Prostate gland (tissue), 2 donors: ENCODE data around the gene SPATA45. TPM values are rescaled to one million over a fixed set of nuclear protein-coding genes. Genes with fewer than 3 reads are reported as not detected.

ENCODE experiments used
- DNase-seq: peaks from one replicate; pipeline ENCODE4 v3.0.0-alpha.2; 2019; ENCODE audit warnings: low spot score
- H3K27ac ChIP-seq, 2 donors: fragments of 200-600 bp; sonication (generic); 2 replicates each; pipeline ENCODE4 v1.5.1; 2017 to 2019
- H3K27me3 ChIP-seq: fragments of 200-600 bp; sonication (generic); replicated peaks from 2 replicates; pipeline ENCODE4 v1.5.1; 2019; ENCODE audit not compliant: insufficient read depth
- H3K36me3 ChIP-seq, 2 donors: fragments of 200-600 bp; sonication (generic); 1 replicate in 1 of 2; 2 replicates in 1 of 2; pipeline versions ENCODE4 v1.5.1 to v1.8.1; 2017 to 2019
- H3K4me1 ChIP-seq: fragments of 200-600 bp; sonication (generic); replicated peaks from 2 replicates; pipeline ENCODE4 v1.5.1; 2019
- H3K4me3 ChIP-seq, 2 donors: fragments of 200-600 bp; sonication (generic); 2 replicates each; pipeline ENCODE4 v1.5.1; 2017 to 2019
- H3K9me3 ChIP-seq: fragments of 200-600 bp; sonication (generic); 2 replicates; pipeline ENCODE4 v1.5.1; 2017
- CTCF ChIP-seq, 4 experiments: fragments of 200-600 bp in 2 of 4; fragments of 450-650 bp in 2 of 4; sonication (generic) in 2 of 4; IDR thresholded peaks; 1 replicate in 3 of 4; 2 replicates in 1 of 4; pipeline ENCODE4 v1.5.1; 2016 to 2019; ENCODE audit warnings: antibody characterized with exemption in 4 of 4, mild to moderate bottlenecking in 2 of 4, moderate library complexity in 2 of 4
- POLR2A ChIP-seq: fragments of 450-650 bp; IDR thresholded peaks from one replicate; pipeline ENCODE4 v1.6.1; 2016; ENCODE audit warnings: antibody characterized with exemption, mild to moderate bottlenecking
- POLR2AphosphoS5 ChIP-seq: sonication (generic); formaldehyde crosslinking; IDR thresholded peaks from one replicate; pipeline ENCODE4 v1.6.1; 2017; ENCODE audit warnings: antibody characterized with exemption
- WGBS: methylation state at CpG from one replicate; pipeline ENCODE4 v1.1.5; 2018; 5-methylcytosine and 5-hydroxymethylcytosine counted together
- intact Hi-C: fragments of 100-400 bp; cut with DNase I; formaldehyde crosslinking; loops from one replicate; pipeline ENCODE4 v1.14.2; 2022
- total RNA-seq, 2 donors: library from RNA; depleted of rRNA; stranded (reverse); fragments of >200 nt; gene quantifications; one replicate each; pipeline ENCODE4 v1.1.0, GENCODE V29; 2016

The SPATA45 gene
- total RNA-seq, 2 donors from 2014 or later, result not detected

DNA sequence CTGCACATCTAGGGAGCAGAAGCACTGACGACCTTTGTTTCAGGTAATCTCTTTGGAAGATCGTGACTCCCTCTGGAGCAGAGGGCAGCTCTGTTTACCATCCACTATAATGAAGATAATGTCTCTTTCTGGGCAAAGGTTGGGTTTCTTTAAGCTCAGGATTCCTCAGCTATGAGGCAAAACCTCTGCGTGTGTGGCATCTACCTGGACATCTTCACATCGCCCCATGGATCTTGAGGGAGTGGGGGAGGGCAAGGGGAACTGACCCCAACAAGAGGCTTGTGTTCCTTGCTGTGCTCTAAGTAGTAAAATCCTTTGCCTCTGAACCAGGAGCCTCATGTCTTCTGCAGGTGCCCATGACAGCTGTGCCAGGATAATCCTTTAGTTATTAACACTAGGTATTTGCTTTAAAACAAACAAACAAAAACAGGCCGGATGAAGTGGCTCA is 19.6 kb downstream of the SPATA45 start:
- WGBS, result 60% methylated on average over 5 of the region's 5 CpGs
- intact Hi-C loops, result no loop called here
- H3K27ac ChIP-seq, result no peak overlapping the region

DNA sequence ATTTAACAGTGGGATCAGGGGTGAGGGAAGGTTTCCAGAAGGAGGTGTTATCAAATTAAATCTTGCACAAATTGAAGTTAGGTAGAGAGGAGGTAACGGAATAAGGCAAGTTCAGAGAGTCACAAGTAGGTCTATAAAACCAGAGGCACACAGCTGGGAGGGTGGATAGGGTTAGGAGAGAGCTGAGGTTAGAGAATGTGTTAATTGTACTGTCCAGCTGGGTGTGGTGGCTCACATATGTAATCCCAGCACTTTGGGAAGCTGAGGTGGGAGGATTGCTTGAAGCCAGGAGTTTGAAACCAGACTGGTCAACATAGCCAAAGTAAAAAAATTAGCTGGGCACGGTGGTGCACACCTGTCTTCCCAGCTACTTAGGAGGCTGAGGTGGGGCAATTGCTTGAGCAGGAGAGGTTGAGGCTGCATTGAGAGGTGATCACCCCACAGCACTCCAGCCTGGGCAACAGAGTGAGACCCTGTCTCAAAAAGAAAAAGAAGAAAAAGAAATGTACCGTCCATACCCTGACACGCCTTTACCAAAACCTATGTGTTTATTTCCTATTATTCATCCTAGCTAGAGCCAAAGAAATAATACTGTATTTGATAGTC is 20.2 kb downstream of the SPATA45 start:
- Histone ChIP-seq H3K36me3 (no peaks in the 10 kb centered on the region), H3K27me3 (no peaks in the 10 kb centered on the region), H3K27ac (no peak overlapping the region), H3K4me1 (no peaks in the 10 kb centered on the region), H3K9me3 (no peaks in the 10 kb centered on the region), H3K4me3 (no peak overlapping the region)
- 96% methylated on average over 4 of the region's 4 CpGs for WGBS
- TF ChIP-seq POLR2AphosphoS5 (no peak), CTCF (IDR thresholded peaks at IDR 0.05) (no peak), POLR2A (no peak)
- intact Hi-C loops, result no loop called here
- no peak for DNase-seq

More for the DNA sequence above, 19.6 kb downstream of the SPATA45 start:
- no peaks in the 10 kb centered on the region for H3K36me3 ChIP-seq
- no peaks in the 10 kb centered on the region for H3K4me1 ChIP-seq
- no peak overlapping the region for H3K4me3 ChIP-seq
- TF ChIP-seq CTCF (IDR thresholded peaks at IDR 0.05) (no peak), POLR2AphosphoS5 (no peak), POLR2A (no peak)
- no peaks in the 10 kb centered on the region for H3K27me3 ChIP-seq
- no peaks in the 10 kb centered on the region for H3K9me3 ChIP-seq
- no peak for DNase-seq

DNA sequence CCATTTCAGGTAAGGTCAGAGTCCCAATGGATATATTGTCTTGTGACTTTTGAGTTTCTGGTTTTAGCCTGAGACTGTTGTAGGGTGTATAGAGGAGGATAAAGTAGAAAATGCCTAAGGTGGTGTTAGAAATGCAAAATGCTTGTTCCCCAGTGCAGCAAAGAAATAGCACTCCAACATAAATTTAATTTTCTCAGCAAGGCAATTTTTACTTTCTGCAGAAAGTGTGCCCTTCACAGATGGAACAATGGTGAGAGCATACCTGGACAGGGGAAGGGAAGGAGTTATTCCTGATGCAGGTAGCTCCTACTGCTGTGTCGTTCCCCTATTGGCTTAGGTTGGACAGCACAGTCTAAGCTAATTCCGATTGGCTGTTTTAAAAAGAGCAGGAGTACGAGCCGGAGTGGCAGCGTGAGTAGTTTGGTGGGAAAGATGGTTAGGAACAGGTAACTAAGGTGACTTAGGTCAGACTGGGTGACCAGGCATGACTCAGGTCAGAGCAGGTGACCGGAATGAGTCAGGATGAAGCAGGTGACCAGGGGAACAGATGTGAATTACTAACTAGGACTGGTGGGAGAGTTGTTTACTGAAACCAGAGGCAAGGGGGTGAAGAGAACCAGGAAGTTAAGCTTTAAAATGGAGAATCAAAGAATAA is 21.5 kb downstream of the SPATA45 start:
- intact Hi-C loops, result no loop called here
- Histone ChIP-seq H3K9me3 (no peaks in the 10 kb centered on the region), H3K36me3 (no peaks in the 10 kb centered on the region), H3K27me3 (no peaks in the 10 kb centered on the region), H3K4me3 (no peak overlapping the region), H3K27ac (no peak overlapping the region), H3K4me1 (no peaks in the 10 kb centered on the region)
- TF ChIP-seq POLR2AphosphoS5, result no peak
- no peak for TF ChIP-seq CTCF (IDR thresholded peaks at IDR 0.05)
- TF ChIP-seq POLR2A, result no peak
- 95% methylated on average over 6 of the region's 6 CpGs for WGBS
- DNase-seq, result no peak

DNA sequence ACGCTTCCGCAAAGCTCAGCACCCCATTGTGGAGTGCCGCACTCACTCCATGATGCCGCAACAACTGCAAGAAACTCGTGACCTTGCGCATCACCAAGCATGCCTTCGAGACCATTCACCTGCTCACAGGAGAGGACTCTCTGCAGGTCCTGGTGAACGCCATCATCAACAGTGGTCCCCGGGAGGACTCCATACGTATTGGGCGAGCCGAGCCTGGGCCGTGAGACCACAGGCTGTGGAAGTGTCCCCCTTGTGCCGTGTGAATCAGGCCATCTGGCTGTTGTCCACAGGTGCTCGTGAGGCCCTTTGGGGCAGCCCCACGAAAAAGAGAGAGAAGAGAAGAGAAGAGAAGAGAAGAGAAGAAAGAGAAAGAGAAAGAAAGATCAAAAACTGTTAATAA is 23.2 kb downstream of the SPATA45 start:
- H3K9me3 ChIP-seq, result no peaks in the 10 kb centered on the region
- intact Hi-C loops, result no loop called here
- no peaks in the 10 kb centered on the region for H3K36me3 ChIP-seq
- 95% methylated on average over 16 of the region's 16 CpGs for WGBS
- H3K27ac ChIP-seq, result no peak overlapping the region
- TF ChIP-seq POLR2A (no peak), POLR2AphosphoS5 (no peak), CTCF (IDR thresholded peaks at IDR 0.05) (no peak)
- no peaks in the 10 kb centered on the region for H3K27me3 ChIP-seq
- DNase-seq, result no peak
- H3K4me1 ChIP-seq, result no peaks in the 10 kb centered on the region
- H3K4me3 ChIP-seq, result no peak overlapping the region

GRCh38 chr1:212822956-212823355 is 24.5 kb downstream of the SPATA45 start:
- H3K36me3 ChIP-seq, result no peaks in the 10 kb centered on the region
- intact Hi-C loops, result no loop called here

More at GRCh38 chr1:212822956-212823355, 24.5 kb downstream of the SPATA45 start:
- TF ChIP-seq POLR2AphosphoS5, result no peak
- TF ChIP-seq POLR2A, result no peak
- TF ChIP-seq CTCF (IDR thresholded peaks at IDR 0.05), result no peak
- Histone ChIP-seq H3K27me3 (no peaks in the 10 kb centered on the region), H3K4me3 (no peak overlapping the region), H3K9me3 (no peaks in the 10 kb centered on the region), H3K4me1 (no peaks in the 10 kb centered on the region), H3K27ac (no peak overlapping the region)
- 97% methylated on average over 3 of the region's 3 CpGs for WGBS
- DNase-seq, result no peak
